Adrenal gland (tissue), 12 donors: ENCODE results near the gene NELL2. TPM values are rescaled to one million over a fixed set of nuclear protein-coding genes. Genes with fewer than 3 reads are reported as not detected.

Source experiments
- DNase-seq, 7 donors: peaks; one replicate each; pipeline ENCODE4 v3.0.0-alpha.2; 2019 to 2020
- H3K27ac ChIP-seq, 5 donors: fragments of 200-600 bp; sonication (generic) in 4 of 5; 1 replicate in 3 of 5; 2 replicates in 2 of 5; pipeline versions ENCODE4 v1.5.1 to v1.8.0; 2016 to 2020; ENCODE audit warnings: mild to moderate bottlenecking in 1 of 5
- H3K27me3 ChIP-seq: fragments of 200-600 bp; 2 replicates; pipeline ENCODE4 v1.8.0; 2021
- H3K36me3 ChIP-seq, 2 donors: fragments of 200-600 bp; replicated peaks in 1 of 2; 1 replicate in 1 of 2; 2 replicates in 1 of 2; pipeline versions ENCODE4 v1.5.1 to v1.8.0; 2018 to 2022
- H3K4me1 ChIP-seq, 2 donors: fragments of 200-600 bp; replicated peaks in 1 of 2; 1 replicate in 1 of 2; 2 replicates in 1 of 2; pipeline versions ENCODE4 v1.5.1 to v1.8.0; 2018 to 2021
- H3K4me3 ChIP-seq, 4 donors: fragments of 200-600 bp; sonication (generic) in 3 of 4; one replicate each; pipeline ENCODE4 v1.5.1; 2016 to 2018
- H3K9me3 ChIP-seq, 3 donors: fragments of 200-600 bp; sonication (generic) in 1 of 3; replicated peaks in 1 of 3; 1 replicate in 2 of 3; 2 replicates in 1 of 3; pipeline versions ENCODE4 v1.5.1 to v1.8.0; 2016 to 2021
- POLR2A ChIP-seq, 2 donors: fragments of 450-650 bp; IDR thresholded peaks; one replicate each; pipeline ENCODE4 v1.6.1; 2017; ENCODE audit warnings: antibody characterized with exemption in 2 of 2, mild to moderate bottlenecking in 2 of 2, moderate library complexity in 1 of 2
- WGBS, 4 donors: extraction: QIAGEN DNeasy Blood & Tissue Kit in 2 of 4; methylation state at CpG; one replicate each; pipeline versions ENCODE4 v1.1.5 to v1.1.7; 2013 to 2017; 5-methylcytosine and 5-hydroxymethylcytosine counted together
- intact Hi-C, 2 donors: fragments of 100-400 bp; cut with DNase I; formaldehyde crosslinking; loops; one replicate each; pipeline versions ENCODE4 v1.14.1 to v1.15.0; 2022 to 2023
- polyA plus RNA-seq, 3 donors: library from polyadenylated mRNA; stranded (reverse); fragments of 200-250 nt in 2 of 3; fragments of 350-450 nt in 1 of 3; fragmentation: Illumina TruSeq in 1 of 3; extraction: RNeasy Lipid Tissue Mini Kit (QIAGEN cat#74804) in 1 of 3; gene quantifications; one replicate each; pipeline ENCODE4 v1.2.3, GENCODE V29; 2013 to 2014
- total RNA-seq, 9 donors: library from RNA; depleted of rRNA in 4 of 9; stranded (reverse); fragments of >200 nt in 4 of 9; fragments of 120-200 nt in 1 of 9; fragmentation: NEBNext Ultra II Directional in 1 of 9; extraction: Animal tissue kit (Norgen Biotek cat#: 25700) in 1 of 9; gene quantifications; one replicate each; pipeline versions ENCODE4 v1.1.0 to v1.2.4, GENCODE V29; 2013 to 2023
- TF ChIP-seq, protein P1 (sequence below), 6 experiments: fragments of 450-650 bp in 4 of 6; fragments of 200-600 bp in 2 of 6; sonication (generic) in 1 of 6; IDR thresholded peaks; 1 replicate in 5 of 6; 2 replicates in 1 of 6; pipeline versions ENCODE4 v1.5.1 to v1.8.0; 2016 to 2021; ENCODE audit warnings: antibody characterized with exemption in 6 of 6, mild to moderate bottlenecking in 2 of 6, moderate library complexity in 1 of 6
- donor health status: healthy with polysubstance abuse.
- donor health status: Bipolar disorder and iron deficiency.
- donor health status: DM: yes; HTN: yes; CAD: no.
- donor health status: DM: no; HTN: no; CAD: no.
- donor health status: DM: no; HTN: no; CAD: no.
- donor health status: DM: yes; HTN: yes; CAD: no.

NELL2 gene
- total and polyA plus RNA-seq, 12 donors: 0.35 to 26.5 (median 6.0) TPM; not detected in 1

- no peaks in the 10 kb centered on the region for H3K36me3 ChIP-seq
- TF ChIP-seq, protein P1, sequence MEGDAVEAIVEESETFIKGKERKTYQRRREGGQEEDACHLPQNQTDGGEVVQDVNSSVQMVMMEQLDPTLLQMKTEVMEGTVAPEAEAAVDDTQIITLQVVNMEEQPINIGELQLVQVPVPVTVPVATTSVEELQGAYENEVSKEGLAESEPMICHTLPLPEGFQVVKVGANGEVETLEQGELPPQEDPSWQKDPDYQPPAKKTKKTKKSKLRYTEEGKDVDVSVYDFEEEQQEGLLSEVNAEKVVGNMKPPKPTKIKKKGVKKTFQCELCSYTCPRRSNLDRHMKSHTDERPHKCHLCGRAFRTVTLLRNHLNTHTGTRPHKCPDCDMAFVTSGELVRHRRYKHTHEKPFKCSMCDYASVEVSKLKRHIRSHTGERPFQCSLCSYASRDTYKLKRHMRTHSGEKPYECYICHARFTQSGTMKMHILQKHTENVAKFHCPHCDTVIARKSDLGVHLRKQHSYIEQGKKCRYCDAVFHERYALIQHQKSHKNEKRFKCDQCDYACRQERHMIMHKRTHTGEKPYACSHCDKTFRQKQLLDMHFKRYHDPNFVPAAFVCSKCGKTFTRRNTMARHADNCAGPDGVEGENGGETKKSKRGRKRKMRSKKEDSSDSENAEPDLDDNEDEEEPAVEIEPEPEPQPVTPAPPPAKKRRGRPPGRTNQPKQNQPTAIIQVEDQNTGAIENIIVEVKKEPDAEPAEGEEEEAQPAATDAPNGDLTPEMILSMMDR (IDR thresholded peaks at IDR 0.05): no peak
- no peak for TF ChIP-seq POLR2A (IDR thresholded peaks at IDR 0.05)
- H3K9me3 ChIP-seq: no peaks in the 10 kb centered on the region
- no peaks in the 10 kb centered on the region for H3K4me1 ChIP-seq
- DNase-seq: no peak
- H3K27me3 ChIP-seq: no peaks in the 10 kb centered on the region
- intact Hi-C loops: no loop called here
- no peak overlapping the region for H3K4me3 ChIP-seq
- WGBS, 4 donors: 31 to 55% (median 53%) methylated on average over 1 of the region's 1 CpG
- H3K27ac ChIP-seq: no peak overlapping the region
Observed at GRCh38 chr12:44542716-44543115, 333.4 kb downstream of the NELL2 start.

- H3K9me3 ChIP-seq: no peaks in the 10 kb centered on the region
- intact Hi-C loops: no loop called here
- H3K4me3 ChIP-seq: no peak overlapping the region
- no peaks in the 10 kb centered on the region for H3K36me3 ChIP-seq
- H3K4me1 ChIP-seq: no peaks in the 10 kb centered on the region
- TF ChIP-seq, protein P1 (IDR thresholded peaks at IDR 0.05): no peak
- TF ChIP-seq POLR2A (IDR thresholded peaks at IDR 0.05): no peak
- no peak overlapping the region for H3K27ac ChIP-seq
- no peak for DNase-seq
- no peaks in the 10 kb centered on the region for H3K27me3 ChIP-seq
Observed at GRCh38 chr12:44537354-44537753, 338.8 kb downstream of the NELL2 start.

GRCh38 chr12:44532940-44533339 is 343.2 kb downstream of the NELL2 start:
- TF ChIP-seq, protein P1 (IDR thresholded peaks at IDR 0.05): no peak
- no peak for TF ChIP-seq POLR2A (IDR thresholded peaks at IDR 0.05)
- no peaks in the 10 kb centered on the region for H3K27me3 ChIP-seq
- no peaks in the 10 kb centered on the region for H3K9me3 ChIP-seq
- WGBS, 4 donors: 55 to 65% (median 60%) methylated on average over 1 of the region's 1 CpG
- DNase-seq: no peak
- no peak overlapping the region for H3K27ac ChIP-seq
- H3K36me3 ChIP-seq: no peaks in the 10 kb centered on the region
- intact Hi-C loops: no loop called here
- no peak overlapping the region for H3K4me3 ChIP-seq
- H3K4me1 ChIP-seq: no peaks in the 10 kb centered on the region

DNA sequence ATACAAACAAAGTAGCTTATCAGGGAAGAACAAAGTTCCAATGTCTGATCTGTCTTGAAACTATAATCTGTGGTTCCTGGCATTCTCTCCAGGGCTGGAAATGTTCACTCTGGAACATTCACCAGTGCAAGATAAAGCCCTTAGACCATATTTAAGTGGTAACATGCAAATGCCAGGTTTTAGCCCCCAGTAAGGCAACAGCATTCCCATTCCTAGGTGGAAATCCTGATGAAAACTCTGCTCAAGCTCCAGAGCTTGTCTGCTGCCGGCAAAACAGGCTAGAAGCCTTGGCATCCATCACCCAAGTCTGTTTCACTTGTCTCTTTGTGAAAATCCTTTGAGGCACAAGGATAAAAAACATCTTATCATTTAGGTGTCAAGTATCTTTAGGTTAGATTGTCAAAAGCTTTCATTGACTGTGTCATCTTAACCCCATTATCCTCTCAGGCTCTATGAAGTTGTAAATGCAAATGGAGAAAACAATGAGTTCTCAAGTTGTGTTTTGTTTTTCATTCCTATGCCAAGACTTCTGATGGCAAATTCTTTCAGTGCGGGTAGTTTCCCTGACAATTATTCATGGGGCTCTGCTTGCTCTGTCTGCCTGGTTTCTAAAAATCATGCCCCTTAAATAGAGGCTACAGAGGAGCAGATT is 344.7 kb downstream of the NELL2 start:
- no peak for DNase-seq
- H3K4me1 ChIP-seq: no peaks in the 10 kb centered on the region
- no peaks in the 10 kb centered on the region for H3K27me3 ChIP-seq
- WGBS, 4 donors: 32 to 34% (median 33%) methylated on average over 2 of the region's 2 CpGs
- no peaks in the 10 kb centered on the region for H3K36me3 ChIP-seq
- H3K4me3 ChIP-seq: no peak overlapping the region
- intact Hi-C loops: no loop called here
- no peaks in the 10 kb centered on the region for H3K9me3 ChIP-seq
- TF ChIP-seq POLR2A (IDR thresholded peaks at IDR 0.05): no peak
- TF ChIP-seq, protein P1 (IDR thresholded peaks at IDR 0.05): no peak
- no peak overlapping the region for H3K27ac ChIP-seq
